Breast epithelium (tissue), 3 donors: ENCODE results near the gene SEMA4G.

Experiments used
- CTCF ChIP-seq, 3 donors: fragments of 450-650 bp; IDR thresholded peaks; one replicate each; pipeline ENCODE4 v1.5.1; 2016 to 2017; ENCODE audit warnings: antibody characterized with exemption in 3 of 3, mild to moderate bottlenecking in 3 of 3, moderate library complexity in 3 of 3
- POLR2A ChIP-seq: fragments of 450-650 bp; IDR thresholded peaks from one replicate; pipeline ENCODE4 v1.6.1; 2016; ENCODE audit warnings: antibody characterized with exemption, mild to moderate bottlenecking, moderate library complexity
- POLR2AphosphoS5 ChIP-seq, 3 donors: sonication (generic); formaldehyde crosslinking; IDR thresholded peaks; one replicate each; pipeline ENCODE4 v1.6.1; 2017; ENCODE audit warnings: antibody characterized with exemption in 3 of 3

- no peak for TF ChIP-seq CTCF (IDR thresholded peaks at IDR 0.05)
- TF ChIP-seq POLR2AphosphoS5 (IDR thresholded peaks at IDR 0.05) = no peak
- no peak for TF ChIP-seq POLR2A
Observed at GRCh38 chr10:100984672-100985177, 15.4 kb downstream of the SEMA4G start.
